SU-DHL-6 (cell line): Measurements from ENCODE around the gene DPP6.

Experiments used
- H2AFZ ChIP-seq: fragments of 200-600 bp; sonication (generic); 2 replicates; pipeline ENCODE4 v1.6.1; 2014; ENCODE audit warnings: low read depth, mild to moderate bottlenecking, moderate library complexity, mixed read lengths, antibody characterized with exemption, low read length; ENCODE audit not compliant: severe bottlenecking
- H3F3A ChIP-seq: fragments of 200-600 bp; shearing (Covaris generic); 2 replicates; pipeline ENCODE4 v1.6.0; 2016; ENCODE audit warnings: antibody characterized with exemption, mild to moderate bottlenecking; ENCODE audit not compliant: insufficient read depth
- H3K27ac ChIP-seq: fragments of 200-600 bp; sonication (generic); 2 replicates; pipeline ENCODE4 v1.5.1; 2016; ENCODE audit warnings: low read depth, mild to moderate bottlenecking, low read length, moderate library complexity, mixed read lengths
- H3K27me3 ChIP-seq: fragments of 200-600 bp; sonication (generic), shearing (Covaris generic); 2 replicates; pipeline ENCODE4 v1.6.0; 2014; ENCODE audit warnings: mild to moderate bottlenecking, low read length
- H3K36me3 ChIP-seq: fragments of 200-600 bp; sonication (generic); 2 replicates; pipeline ENCODE4 v1.6.1; 2014; ENCODE audit warnings: mild to moderate bottlenecking, low read length, mixed read lengths
- H3K4me2 ChIP-seq: fragments of 300-600, 200-600 bp; shearing (Covaris generic), sonication (generic); 2 replicates; pipeline ENCODE4 v1.6.0; 2014; ENCODE audit warnings: low read length, low read depth, mild to moderate bottlenecking; ENCODE audit not compliant: poor library complexity, severe bottlenecking
- H3K4me3 ChIP-seq: fragments of 200-600 bp; sonication (generic); 2 replicates; pipeline ENCODE4 v1.5.1; 2014; ENCODE audit warnings: antibody characterized with exemption, low read length, mild to moderate bottlenecking, mixed read lengths; ENCODE audit not compliant: insufficient read depth, poor library complexity, severe bottlenecking
- H3K79me2 ChIP-seq: fragments of 200-600 bp; sonication (generic); 2 replicates; pipeline ENCODE4 v1.6.1; 2014; ENCODE audit warnings: mild to moderate bottlenecking, low read length, moderate library complexity; ENCODE audit not compliant: insufficient read depth
- H3K9ac ChIP-seq: fragments of 200-600 bp; sonication (generic); 2 replicates; pipeline ENCODE4 v1.7.0; 2014; ENCODE audit warnings: mild to moderate bottlenecking, low read length
- H3K9me2 ChIP-seq: fragments of 200-600 bp; sonication (generic); replicated peaks from 2 replicates; pipeline ENCODE4 v1.6.1; 2014; ENCODE audit warnings: low read length; ENCODE audit not compliant: insufficient read depth
- H3K9me3 ChIP-seq: fragments of 200-600 bp; sonication (generic); 2 replicates; pipeline ENCODE4 v1.6.1; 2014; ENCODE audit warnings: low read length, mixed read lengths; ENCODE audit not compliant: insufficient read depth
- H4K20me1 ChIP-seq: fragments of 200-600 bp; sonication (generic); 2 replicates; pipeline ENCODE4 v1.6.1; 2014; ENCODE audit warnings: low read depth, mild to moderate bottlenecking, antibody characterized with exemption, low read length, moderate library complexity, mixed read lengths
- CTCF ChIP-seq: fragments of 200-600 bp; sonication (generic); IDR thresholded peaks from one replicate; pipeline ENCODE4 v1.5.1; 2017; ENCODE audit warnings: antibody characterized with exemption, mild to moderate bottlenecking, low read length, moderate library complexity; ENCODE audit not compliant: insufficient read depth, poor library complexity, severe bottlenecking
- EZH2phosphoT487 ChIP-seq: fragments of 200-600 bp; sonication (generic), shearing (Covaris generic); conservative IDR thresholded peaks from 2 replicates; pipeline ENCODE4 v1.6.1; 2018; ENCODE audit warnings: mild to moderate bottlenecking, antibody characterized with exemption, low read length, moderate library complexity, mixed read lengths

The DPP6 gene

GRCh38 chr7:154837087-154837486, 784.9 kb downstream of the DPP6 start:
- H3K36me3 ChIP-seq, result no peaks in the 10 kb centered on the region
- H3K27me3 ChIP-seq, result no peaks in the 10 kb centered on the region
- no peak for TF ChIP-seq EZH2phosphoT487
- TF ChIP-seq CTCF, result no peak
- H3K27ac ChIP-seq, result no peak overlapping the region
- no peaks in the 10 kb centered on the region for H3K9me3 ChIP-seq
- no peak overlapping the region for H2AFZ ChIP-seq
- H3K4me2 ChIP-seq, result no peak overlapping the region
- H3F3A ChIP-seq, result no peaks in the 10 kb centered on the region
- H3K9ac ChIP-seq, result no peak overlapping the region
- no peak overlapping the region for H3K4me3 ChIP-seq
- no peaks in the 10 kb centered on the region for H3K79me2 ChIP-seq
- H4K20me1 ChIP-seq, result no peaks in the 10 kb centered on the region
- H3K9me2 ChIP-seq, result no peaks in the 10 kb centered on the region

DNA sequence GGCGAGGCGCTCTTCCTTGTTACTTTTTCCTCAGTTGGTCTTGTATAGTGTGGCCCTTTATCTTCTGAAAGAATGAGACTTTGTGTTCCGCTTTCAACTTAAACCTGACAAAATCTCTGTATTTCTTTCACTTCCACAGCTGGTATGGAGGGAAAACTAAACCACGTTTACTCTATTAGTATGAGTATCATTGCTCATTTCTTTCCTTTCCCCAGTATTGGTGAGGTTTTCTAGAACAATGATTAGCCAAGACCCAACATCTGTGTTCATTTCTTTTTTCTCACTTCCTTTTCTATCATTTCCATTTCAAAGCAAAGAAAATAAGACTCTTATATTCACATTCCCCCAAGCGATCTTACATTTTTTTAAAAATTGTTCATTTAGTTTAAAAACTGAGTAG, 785.4 kb downstream of the DPP6 start:
- Histone ChIP-seq H3K79me2 (no peaks in the 10 kb centered on the region), H4K20me1 (no peaks in the 10 kb centered on the region), H3K27ac (no peak overlapping the region), H3F3A (no peaks in the 10 kb centered on the region), H3K27me3 (no peaks in the 10 kb centered on the region), H3K4me2 (no peak overlapping the region), H3K9ac (no peak overlapping the region), H3K9me2 (no peaks in the 10 kb centered on the region), H3K4me3 (no peak overlapping the region), H3K36me3 (no peaks in the 10 kb centered on the region), H3K9me3 (no peaks in the 10 kb centered on the region), H2AFZ (no peak overlapping the region)
- TF ChIP-seq CTCF (no peak), EZH2phosphoT487 (no peak)

DNA sequence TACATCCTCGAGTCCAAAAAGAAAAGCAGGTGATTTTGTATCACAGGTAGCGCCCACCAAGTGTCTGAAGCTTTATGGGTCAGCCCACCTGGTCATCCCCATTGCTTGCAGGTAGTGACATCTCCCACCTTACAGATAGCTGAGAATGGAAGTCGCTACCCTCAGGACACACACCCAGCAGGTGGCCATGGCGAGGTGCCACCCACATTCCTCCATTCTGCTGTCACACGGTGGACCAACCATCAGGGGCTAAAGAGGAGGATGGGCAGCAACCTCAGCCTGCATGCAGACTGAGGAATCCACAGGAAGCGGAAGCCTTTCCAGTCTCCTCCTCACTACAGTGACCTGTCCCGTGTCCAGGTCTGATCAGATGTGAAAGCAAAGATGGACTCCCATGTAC, 787.9 kb downstream of the DPP6 start:
- no peak overlapping the region for H2AFZ ChIP-seq
- H3K9me2 ChIP-seq, result no peaks in the 10 kb centered on the region
- no peak overlapping the region for H3K9ac ChIP-seq
- H3F3A ChIP-seq, result no peaks in the 10 kb centered on the region
- no peaks in the 10 kb centered on the region for H3K36me3 ChIP-seq
- H3K9me3 ChIP-seq, result no peaks in the 10 kb centered on the region
- H3K4me3 ChIP-seq, result no peak overlapping the region
- TF ChIP-seq EZH2phosphoT487 (no peak), CTCF (no peak)
- no peaks in the 10 kb centered on the region for H3K79me2 ChIP-seq
- H4K20me1 ChIP-seq, result no peaks in the 10 kb centered on the region
- no peaks in the 10 kb centered on the region for H3K27me3 ChIP-seq
- H3K4me2 ChIP-seq, result no peak overlapping the region
- no peak overlapping the region for H3K27ac ChIP-seq

GRCh38 chr7:154841731-154842331, 789.6 kb downstream of the DPP6 start:
- no peaks in the 10 kb centered on the region for H3F3A ChIP-seq
- no peaks in the 10 kb centered on the region for H3K9me2 ChIP-seq
- H3K4me3 ChIP-seq, result no peak overlapping the region
- H3K9me3 ChIP-seq, result no peaks in the 10 kb centered on the region
- no peaks in the 10 kb centered on the region for H3K79me2 ChIP-seq
- no peak overlapping the region for H3K27ac ChIP-seq
- no peaks in the 10 kb centered on the region for H4K20me1 ChIP-seq
- H2AFZ ChIP-seq, result no peak overlapping the region
- H3K9ac ChIP-seq, result no peak overlapping the region
- no peaks in the 10 kb centered on the region for H3K36me3 ChIP-seq
- no peak overlapping the region for H3K4me2 ChIP-seq
- no peak for TF ChIP-seq CTCF
- TF ChIP-seq EZH2phosphoT487, result no peak
- no peaks in the 10 kb centered on the region for H3K27me3 ChIP-seq
